Progenitor cell of endocrine pancreas (in vitro differentiated cells): Measurements from ENCODE around the gene UBE2G2. TPM values are rescaled to one million over a fixed set of nuclear protein-coding genes. Genes with fewer than 3 reads are reported as not detected.

Experiments
- DNase-seq: peaks from one replicate; pipeline ENCODE4 v3.0.0; 2021; ENCODE audit warnings: low spot score; ENCODE audit not compliant: unreplicated experiment
- H3K27ac Mint-ChIP-seq: 2 replicates; pipeline ENCODE4 v1.8.0; 2021; ENCODE audit warnings: mild to moderate bottlenecking, moderate library complexity, mixed read lengths
- H3K27me3 Mint-ChIP-seq: 2 replicates; pipeline ENCODE4 v1.8.0; 2021; ENCODE audit warnings: mixed read lengths
- H3K36me3 Mint-ChIP-seq: 2 replicates; pipeline ENCODE4 v1.8.0; 2022; ENCODE audit warnings: mixed read lengths; ENCODE audit not compliant: insufficient read depth
- H3K4me1 Mint-ChIP-seq: 2 replicates; pipeline ENCODE4 v1.8.0; 2021; ENCODE audit warnings: low read depth, mixed read lengths
- H3K4me3 Mint-ChIP-seq: 2 replicates; pipeline ENCODE4 v1.8.0; 2021; ENCODE audit warnings: low read depth, mild to moderate bottlenecking, moderate library complexity, mixed read lengths
- H3K9me3 Mint-ChIP-seq: 2 replicates; pipeline ENCODE4 v1.8.0; 2021; ENCODE audit warnings: low read depth, mixed read lengths
- total RNA-seq: library from RNA; stranded (reverse); gene quantifications from 2 replicates; pipeline ENCODE4 v1.2.1, GENCODE V29; 2021
- TF ChIP-seq, protein P1 (sequence below): fragments of 200-600 bp; sonication (generic); IDR thresholded peaks from one replicate; pipeline ENCODE4 v1.5.0; 2021; ENCODE audit warnings: antibody characterized with exemption, mild to moderate bottlenecking; ENCODE audit not compliant: unreplicated experiment

Gene UBE2G2
- total RNA-seq, 1 donor from 2014 or later = 78.7 TPM

- H3K36me3 Mint-ChIP-seq = no peaks in the 10 kb centered on the region
- no peak overlapping the region for H3K4me3 Mint-ChIP-seq
- TF ChIP-seq, protein P1, sequence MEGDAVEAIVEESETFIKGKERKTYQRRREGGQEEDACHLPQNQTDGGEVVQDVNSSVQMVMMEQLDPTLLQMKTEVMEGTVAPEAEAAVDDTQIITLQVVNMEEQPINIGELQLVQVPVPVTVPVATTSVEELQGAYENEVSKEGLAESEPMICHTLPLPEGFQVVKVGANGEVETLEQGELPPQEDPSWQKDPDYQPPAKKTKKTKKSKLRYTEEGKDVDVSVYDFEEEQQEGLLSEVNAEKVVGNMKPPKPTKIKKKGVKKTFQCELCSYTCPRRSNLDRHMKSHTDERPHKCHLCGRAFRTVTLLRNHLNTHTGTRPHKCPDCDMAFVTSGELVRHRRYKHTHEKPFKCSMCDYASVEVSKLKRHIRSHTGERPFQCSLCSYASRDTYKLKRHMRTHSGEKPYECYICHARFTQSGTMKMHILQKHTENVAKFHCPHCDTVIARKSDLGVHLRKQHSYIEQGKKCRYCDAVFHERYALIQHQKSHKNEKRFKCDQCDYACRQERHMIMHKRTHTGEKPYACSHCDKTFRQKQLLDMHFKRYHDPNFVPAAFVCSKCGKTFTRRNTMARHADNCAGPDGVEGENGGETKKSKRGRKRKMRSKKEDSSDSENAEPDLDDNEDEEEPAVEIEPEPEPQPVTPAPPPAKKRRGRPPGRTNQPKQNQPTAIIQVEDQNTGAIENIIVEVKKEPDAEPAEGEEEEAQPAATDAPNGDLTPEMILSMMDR = no peak
- peaks cover 39% of the 10 kb centered on the region for H3K27me3 Mint-ChIP-seq
- H3K9me3 Mint-ChIP-seq = no peaks in the 10 kb centered on the region
- no peak for DNase-seq
- H3K27ac Mint-ChIP-seq = no peak overlapping the region
- H3K4me1 Mint-ChIP-seq = no peaks in the 10 kb centered on the region
These were observed 65.8 kb downstream of the UBE2G2 start for GRCh38 chr21:44735821-44736220.

DNA sequence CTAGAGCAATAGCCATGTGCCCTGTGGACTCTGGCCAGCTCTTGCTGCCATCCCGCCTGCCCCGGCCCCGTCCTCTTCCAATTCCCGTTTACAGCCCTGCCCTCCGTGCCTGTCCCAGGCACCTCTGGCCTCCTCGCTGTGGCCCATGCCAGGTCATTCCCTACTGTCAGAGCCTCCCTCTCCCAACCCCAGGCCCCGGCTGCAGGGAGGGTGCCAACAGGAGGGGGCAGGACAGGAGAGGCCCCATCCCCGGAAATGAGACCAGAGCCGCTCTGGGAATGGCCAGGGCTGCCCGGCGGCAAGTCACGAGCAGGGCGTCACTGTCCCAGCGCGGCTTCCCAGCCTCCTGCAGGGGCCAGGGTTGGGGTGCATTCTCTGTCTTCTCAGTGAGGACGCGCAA, 66.8 kb downstream of the UBE2G2 start:
- TF ChIP-seq, protein P1 = no peak
- no peaks in the 10 kb centered on the region for H3K4me1 Mint-ChIP-seq
- H3K9me3 Mint-ChIP-seq = no peaks in the 10 kb centered on the region
- H3K27me3 Mint-ChIP-seq = peaks cover 39% of the 10 kb centered on the region
- no peak for DNase-seq
- H3K27ac Mint-ChIP-seq = no peak overlapping the region
- H3K4me3 Mint-ChIP-seq = no peak overlapping the region
- no peaks in the 10 kb centered on the region for H3K36me3 Mint-ChIP-seq

- DNase-seq = no peak
- TF ChIP-seq, protein P1 = no peak
- no peak overlapping the region for H3K27ac Mint-ChIP-seq
- no peaks in the 10 kb centered on the region for H3K4me1 Mint-ChIP-seq
- no peaks in the 10 kb centered on the region for H3K9me3 Mint-ChIP-seq
- no peak overlapping the region for H3K4me3 Mint-ChIP-seq
- H3K36me3 Mint-ChIP-seq = no peaks in the 10 kb centered on the region
- H3K27me3 Mint-ChIP-seq = peaks cover 33% of the 10 kb centered on the region
These were observed 67.4 kb downstream of the UBE2G2 start for GRCh38 chr21:44734026-44734745.

- no peak overlapping the region for H3K27ac Mint-ChIP-seq
- no peaks in the 10 kb centered on the region for H3K4me1 Mint-ChIP-seq
- no peaks in the 10 kb centered on the region for H3K36me3 Mint-ChIP-seq
- no peaks in the 10 kb centered on the region for H3K9me3 Mint-ChIP-seq
- H3K4me3 Mint-ChIP-seq = no peak overlapping the region
- DNase-seq = no peak
- peaks cover 29% of the 10 kb centered on the region for H3K27me3 Mint-ChIP-seq
- TF ChIP-seq, protein P1 = no peak
These were observed 68.7 kb downstream of the UBE2G2 start for GRCh38 chr21:44732956-44733355.

- H3K4me1 Mint-ChIP-seq = no peaks in the 10 kb centered on the region
- no peak overlapping the region for H3K4me3 Mint-ChIP-seq
- H3K27me3 Mint-ChIP-seq = peaks cover 28% of the 10 kb centered on the region
- TF ChIP-seq, protein P1 = no peak
- DNase-seq = no peak
- H3K27ac Mint-ChIP-seq = no peak overlapping the region
- H3K36me3 Mint-ChIP-seq = no peaks in the 10 kb centered on the region
- H3K9me3 Mint-ChIP-seq = no peaks in the 10 kb centered on the region
These were observed 69.4 kb downstream of the UBE2G2 start for GRCh38 chr21:44732263-44732662.
